ENCODE results near the gene BHLHE41. TPM values are rescaled to one million over a fixed set of nuclear protein-coding genes. Genes with fewer than 3 reads are reported as not detected.

Gene BHLHE41
- total and polyA plus RNA-seq, 2 experiments from 2014 or later, result 1.6 to 3.6 TPM

GRCh38 chr12:26119391-26119989 is 5.3 kb downstream of the BHLHE41 start:
- no peaks in the 10 kb centered on the region for H3K36me3 ChIP-seq (replicated peaks; ENCODE audit: insufficient read depth, low read depth)
- H3K9me3 ChIP-seq (ENCODE audit: low read depth), result no peaks in the 10 kb centered on the region
- H3K9me2 ChIP-seq (replicated peaks; ENCODE audit: insufficient read depth), result no peaks in the 10 kb centered on the region
- no peaks in the 10 kb centered on the region for H4K20me1 ChIP-seq (ENCODE audit: insufficient read depth, poor library complexity, severe bottlenecking)
- H3K4me2 ChIP-seq, result no peak overlapping the region
- no peak overlapping the region for H3K4me3 ChIP-seq
- H3K27me3 ChIP-seq, result peaks cover 34% of the 10 kb centered on the region
- H3K79me2 ChIP-seq, result no peaks in the 10 kb centered on the region
- H2AFZ ChIP-seq, result no peak overlapping the region
- WGBS (ENCODE audit: low lambda C conversion rate, missing lambda C conversion rate), result 25% methylated on average over 2 of the region's 2 CpGs
- H3K4me1 ChIP-seq (ENCODE audit: insufficient read depth), result peaks cover 8% of the 10 kb centered on the region
- no peak overlapping the region for H3K27ac ChIP-seq
- DNase-seq (ENCODE audit: low spot score), result peak; percentile 75
- TF ChIP-seq EZH2 (IDR thresholded peaks at IDR 0.05; ENCODE audit: borderline replicate concordance) (no peak), CTCF (IDR thresholded peaks at IDR 0.05; ENCODE audit: poor library complexity) (peak; percentile 70)

GRCh38 chr12:26118308-26118707 is 6.5 kb downstream of the BHLHE41 start:
- no peak for DNase-seq (ENCODE audit: low spot score)
- no peaks in the 10 kb centered on the region for H4K20me1 ChIP-seq (ENCODE audit: insufficient read depth, poor library complexity, severe bottlenecking)
- no peak overlapping the region for H2AFZ ChIP-seq
- TF ChIP-seq EZH2 (IDR thresholded peaks at IDR 0.05; ENCODE audit: borderline replicate concordance), result no peak
- H3K4me2 ChIP-seq, result no peak overlapping the region
- H3K4me3 ChIP-seq, result no peak overlapping the region
- no peaks in the 10 kb centered on the region for H3K9me2 ChIP-seq (replicated peaks; ENCODE audit: insufficient read depth)
- 85% methylated on average over 4 of the region's 4 CpGs for WGBS (ENCODE audit: low lambda C conversion rate, missing lambda C conversion rate)
- no peaks in the 10 kb centered on the region for H3K9me3 ChIP-seq (ENCODE audit: low read depth)
- H3K27me3 ChIP-seq, result peaks cover 23% of the 10 kb centered on the region
- no peak overlapping the region for H3K27ac ChIP-seq
- H3K79me2 ChIP-seq, result no peaks in the 10 kb centered on the region
- H3K36me3 ChIP-seq (replicated peaks; ENCODE audit: insufficient read depth, low read depth), result no peaks in the 10 kb centered on the region
- H3K4me1 ChIP-seq (ENCODE audit: insufficient read depth), result peaks cover 9% of the 10 kb centered on the region

- no peak overlapping the region for H2AFZ ChIP-seq
- peaks cover 20% of the 10 kb centered on the region for H3K4me1 ChIP-seq (ENCODE audit: insufficient read depth)
- no peaks in the 10 kb centered on the region for H3K79me2 ChIP-seq
- TF ChIP-seq EZH2 (IDR thresholded peaks at IDR 0.05; ENCODE audit: borderline replicate concordance) (no peak), EZH2phosphoT487 (IDR thresholded peaks at IDR 0.05; ENCODE audit: low read depth, severe bottlenecking, unreplicated experiment) (no peak), CTCF (IDR thresholded peaks at IDR 0.05; ENCODE audit: poor library complexity) (no peak)
- DNase-seq (ENCODE audit: low spot score), result no peak
- no peaks in the 10 kb centered on the region for H3K9me2 ChIP-seq (replicated peaks; ENCODE audit: insufficient read depth)
- no peaks in the 10 kb centered on the region for H3K36me3 ChIP-seq (replicated peaks; ENCODE audit: insufficient read depth, low read depth)
- no peak overlapping the region for H3K4me3 ChIP-seq
- H3K27me3 ChIP-seq, result peaks cover 16% of the 10 kb centered on the region
- no peaks in the 10 kb centered on the region for H4K20me1 ChIP-seq (ENCODE audit: insufficient read depth, poor library complexity, severe bottlenecking)
- no peaks in the 10 kb centered on the region for H3K9me3 ChIP-seq (ENCODE audit: low read depth)
- H3K27ac ChIP-seq, result no peak overlapping the region
- no peak overlapping the region for H3K4me2 ChIP-seq
- WGBS (ENCODE audit: low lambda C conversion rate, missing lambda C conversion rate), result 49% methylated on average over 6 of the region's 6 CpGs
Measured at GRCh38 chr12:26116829-26117715, 7.8 kb downstream of the BHLHE41 start.

DNA sequence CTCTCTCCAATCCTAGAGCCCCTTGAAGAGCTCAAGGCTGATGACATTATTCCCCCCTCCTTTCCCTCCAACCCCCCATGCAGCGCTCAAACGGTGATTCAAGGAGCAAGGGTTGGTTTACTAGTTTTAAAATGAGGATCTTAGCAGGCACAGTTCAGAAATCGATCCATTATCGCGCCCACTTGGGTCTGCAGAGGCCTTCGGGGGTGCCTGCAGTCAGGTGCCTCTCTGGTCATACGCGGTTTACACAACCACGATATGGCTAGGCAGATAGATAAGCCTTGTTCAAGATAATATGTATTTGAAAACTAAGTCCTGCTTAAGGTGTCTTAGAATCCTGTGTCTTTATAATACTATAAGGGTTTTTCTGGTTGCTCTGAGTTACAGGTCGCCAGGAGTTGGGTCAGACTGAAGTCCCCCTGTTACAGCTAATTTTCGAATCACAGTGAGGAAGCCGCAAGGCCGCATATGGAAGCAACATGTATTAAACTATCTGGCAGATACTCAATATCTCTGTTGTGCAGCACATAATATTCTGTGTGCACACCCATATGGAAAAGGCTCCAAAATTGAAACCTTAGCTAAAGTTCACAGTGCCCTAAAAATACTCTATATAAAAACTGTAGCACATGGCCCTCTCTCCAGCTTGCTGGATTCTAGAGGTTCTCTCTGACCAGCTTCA is 10.0 kb downstream of the BHLHE41 start:
- Histone ChIP-seq H4K20me1 (ENCODE audit: insufficient read depth, poor library complexity, severe bottlenecking) (no peaks in the 10 kb centered on the region), H3K79me2 (no peaks in the 10 kb centered on the region), H3K4me3 (peak overlapping the region; percentile 2), H3K9me2 (replicated peaks; ENCODE audit: insufficient read depth) (no peaks in the 10 kb centered on the region), H3K4me1 (ENCODE audit: insufficient read depth) (peaks cover 15% of the 10 kb centered on the region), H3K27ac (peak overlapping the region; percentile 93), H3K27me3 (no peaks in the 10 kb centered on the region), H3K4me2 (peak overlapping the region; percentile 83), H3K9me3 (ENCODE audit: low read depth) (no peaks in the 10 kb centered on the region), H3K36me3 (replicated peaks; ENCODE audit: insufficient read depth, low read depth) (no peaks in the 10 kb centered on the region), H2AFZ (peak overlapping the region; percentile 49)
- WGBS (ENCODE audit: low lambda C conversion rate, missing lambda C conversion rate), result 34% methylated on average over 13 of the region's 13 CpGs
- TF ChIP-seq EZH2phosphoT487 (IDR thresholded peaks at IDR 0.05; ENCODE audit: low read depth, severe bottlenecking, unreplicated experiment) (no peak), CTCF (IDR thresholded peaks at IDR 0.05; ENCODE audit: poor library complexity) (no peak), EZH2 (IDR thresholded peaks at IDR 0.05; ENCODE audit: borderline replicate concordance) (no peak)
- DNase-seq (ENCODE audit: low spot score), result no peak

Data from hepatocyte (in vitro differentiated cells).